HL-60 (cell line): ENCODE data around the gene CDC7.
"Not testable (repeated sequence)": the region's sequence is repeated elsewhere in the genome, so short reads cannot be mapped to it uniquely, and the experiment has no call there.

ENCODE experiments used
- DNase-seq, 2 experiments: peaks; one replicate each; pipeline ENCODE4 v3.0.0-alpha.2; 2010 to 2020; ENCODE audit warnings: low read depth in 1 of 2, low spot score in 1 of 2
- H3K27ac ChIP-seq: fragments of 250-450 bp; sonication (Bioruptor Pico); replicated peaks from 2 replicates; pipeline ENCODE4 v1.5.1; 2020; ENCODE audit warnings: mild to moderate bottlenecking, moderate library complexity
- H3K27me3 ChIP-seq: fragments of 250-450 bp; sonication (Bioruptor Pico); 2 replicates; pipeline ENCODE4 v1.5.1; 2021; ENCODE audit warnings: mild to moderate bottlenecking, moderate library complexity; ENCODE audit not compliant: insufficient read depth, poor library complexity, severe bottlenecking
- H3K4me3 ChIP-seq: replicated peaks from 2 replicates; pipeline ENCODE4 v1.5.1; 2011; ENCODE audit warnings: mild to moderate bottlenecking, control low read depth, low read length; ENCODE audit not compliant: insufficient read depth
- CTCF ChIP-seq: IDR thresholded peaks from one replicate; pipeline ENCODE4 v1.5.1; 2011; ENCODE audit warnings: low read length, control low read depth, inconsistent platforms; ENCODE audit not compliant: insufficient read depth
- GABPA ChIP-seq: IDR thresholded peaks from 2 replicates; pipeline ENCODE4 v1.6.1; 2012; ENCODE audit warnings: low read depth
- POLR2AphosphoS5 ChIP-seq: IDR thresholded peaks from 2 replicates; pipeline ENCODE4 v1.6.1; 2012; ENCODE audit warnings: low read depth
- REST ChIP-seq: IDR thresholded peaks from 2 replicates; pipeline ENCODE4 v1.6.1; 2012; ENCODE audit warnings: low read depth; ENCODE audit not compliant: insufficient replicate concordance
- SPI1 ChIP-seq: IDR thresholded peaks from 2 replicates; pipeline ENCODE4 v1.6.1; 2012; ENCODE audit warnings: low read depth, mild to moderate bottlenecking, borderline replicate concordance

CDC7 gene

GRCh38 chr1:91513706-91514105 is 13.1 kb downstream of the CDC7 start:
- no peak for TF ChIP-seq REST
- TF ChIP-seq SPI1: no peak
- no peak for TF ChIP-seq GABPA
- no peak for TF ChIP-seq CTCF
- no peak for TF ChIP-seq POLR2AphosphoS5
- DNase-seq: no peak
- no peak overlapping the region for H3K27ac ChIP-seq
- no peak overlapping the region for H3K4me3 ChIP-seq
- H3K27me3 ChIP-seq: no peaks in the 10 kb centered on the region

GRCh38 chr1:91515994-91516393 is 15.3 kb downstream of the CDC7 start:
- TF ChIP-seq SPI1 (no peak), CTCF (no peak), REST (no peak), POLR2AphosphoS5 (no peak), GABPA (no peak)
- no peak for DNase-seq
- no peak overlapping the region for H3K27ac ChIP-seq
- H3K27me3 ChIP-seq: no peaks in the 10 kb centered on the region
- H3K4me3 ChIP-seq: no peak overlapping the region

GRCh38 chr1:91516605-91517004 is 16.0 kb downstream of the CDC7 start:
- H3K27ac ChIP-seq, H3K4me3 ChIP-seq, DNase-seq, H3K27me3 ChIP-seq: not testable (repeated sequence)

GRCh38 chr1:91519167-91519566 is 18.5 kb downstream of the CDC7 start:
- H3K4me3 ChIP-seq, H3K27me3 ChIP-seq, H3K27ac ChIP-seq, DNase-seq: not testable (repeated sequence)

GRCh38 chr1:91520942-91521507 is 20.4 kb downstream of the CDC7 start:
- no peak overlapping the region for H3K27ac ChIP-seq
- TF ChIP-seq CTCF: no peak
- TF ChIP-seq SPI1: no peak
- no peak for TF ChIP-seq REST
- TF ChIP-seq POLR2AphosphoS5: no peak
- TF ChIP-seq GABPA: no peak
- no peaks in the 10 kb centered on the region for H3K27me3 ChIP-seq
- no peak for DNase-seq
- no peak overlapping the region for H3K4me3 ChIP-seq
